GM18499 (cell line): ENCODE measurements around the gene TAPBP.
A peak's percentile ranks its signal among the peaks of the same experiment; 100 is the strongest.
"Not testable (repeated sequence)": the region's sequence is repeated elsewhere in the genome, so short reads cannot be mapped to it uniquely, and the experiment has no call there.

ENCODE experiments used
- ATAC-seq: cut with Tn5 transposase; IDR thresholded peaks from one replicate; pipeline ENCODE4 v1.9.1; 2021; ENCODE audit warnings: moderate number of reproducible peaks; ENCODE audit not compliant: insufficient read depth, unreplicated experiment

The TAPBP gene

GRCh38 chr6:33297956-33298772 is 15.7 kb downstream of the TAPBP start:
- ATAC-seq = no peak

DNA sequence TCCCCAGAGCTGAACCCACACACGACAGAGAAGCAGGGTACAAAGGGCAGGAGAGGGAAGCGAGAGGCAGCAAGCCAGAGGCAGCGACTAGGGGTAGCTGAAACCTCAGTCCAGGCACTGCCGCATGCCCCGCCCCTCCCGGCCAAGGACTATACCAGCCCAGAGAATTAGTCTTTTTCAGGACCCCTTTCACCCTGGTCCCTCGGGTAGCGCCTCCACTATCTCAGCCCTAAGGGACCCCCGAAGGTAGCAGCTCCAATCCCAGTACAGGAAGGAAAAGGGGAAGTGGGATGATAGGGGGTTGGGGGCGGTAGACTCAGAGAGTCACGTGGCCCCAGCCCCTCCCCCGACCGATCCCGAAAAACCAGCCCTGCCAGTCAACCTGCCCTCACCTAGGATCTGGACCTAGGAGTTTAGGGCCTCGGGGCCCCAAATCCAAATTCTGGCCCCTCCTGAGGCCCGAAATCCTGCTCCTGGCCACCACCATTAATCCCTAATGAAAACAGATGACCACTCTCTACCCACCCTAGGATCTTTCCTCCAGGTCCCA is 16.4 kb downstream of the TAPBP start:
- ATAC-seq = no peak

- ATAC-seq = no peak
Measured at GRCh38 chr6:33296797-33297405, 17.0 kb downstream of the TAPBP start.

DNA sequence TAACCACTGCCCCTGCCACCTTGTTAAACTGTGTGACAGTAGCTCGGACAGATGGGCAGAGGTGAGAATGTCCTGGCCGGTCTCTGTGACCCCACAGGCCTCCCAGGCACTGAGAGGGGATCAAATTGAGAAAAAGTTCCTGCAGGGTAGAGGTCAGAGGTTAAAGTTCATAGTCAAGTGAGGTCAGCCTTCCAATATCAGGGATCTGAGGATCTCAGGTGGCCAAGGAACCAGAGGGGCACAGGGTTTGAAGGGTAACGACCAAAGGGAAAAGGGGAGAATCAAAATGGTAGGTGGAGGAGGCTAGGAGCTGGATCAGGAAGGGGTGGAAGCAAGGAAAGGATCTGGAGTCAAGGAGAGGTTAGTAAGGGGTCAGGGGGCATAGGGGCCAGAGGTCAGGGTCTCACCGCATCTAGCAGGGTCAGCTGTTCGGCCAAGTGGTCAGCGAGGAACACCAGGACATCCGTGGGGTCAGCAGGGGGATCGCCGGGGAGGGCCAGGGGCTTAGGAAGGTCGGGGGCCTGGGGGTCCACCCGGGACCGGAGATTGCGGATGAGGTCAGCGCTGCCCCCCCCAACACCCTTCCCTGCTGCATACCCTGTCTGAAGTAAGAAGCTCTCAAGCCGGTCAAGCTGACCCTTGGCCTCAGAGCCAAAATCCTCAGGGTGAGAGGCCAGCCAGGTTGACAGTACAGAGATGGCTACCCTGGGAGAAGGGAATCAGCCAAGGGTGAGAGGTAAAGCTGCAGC is 18.1 kb downstream of the TAPBP start:
- no peak for ATAC-seq

GRCh38 chr6:33294086-33294823 is 19.6 kb downstream of the TAPBP start:
- no peak for ATAC-seq

GRCh38 chr6:33292996-33293682 is 20.7 kb downstream of the TAPBP start:
- no peak for ATAC-seq

- ATAC-seq = no peak
Measured at GRCh38 chr6:33290459-33290858, 23.4 kb downstream of the TAPBP start.

- ATAC-seq = no peak
Measured at GRCh38 chr6:33289784-33290315, 24.0 kb downstream of the TAPBP start.

- ATAC-seq = peak; percentile 68
Measured at GRCh38 chr6:33288921-33289783, 24.7 kb downstream of the TAPBP start, which contains the start of the genes PFDN6 and WDR46. PFDN6 (plus strand) TSS chr6:33289601; CDS start chr6:33289857, 256 bp downstream. WDR46 (minus strand) TSS chr6:33289239; CDS start chr6:33289170, 69 bp downstream.

GRCh38 chr6:33288141-33288920 is 25.5 kb downstream of the TAPBP start:
- no peak for ATAC-seq

DNA sequence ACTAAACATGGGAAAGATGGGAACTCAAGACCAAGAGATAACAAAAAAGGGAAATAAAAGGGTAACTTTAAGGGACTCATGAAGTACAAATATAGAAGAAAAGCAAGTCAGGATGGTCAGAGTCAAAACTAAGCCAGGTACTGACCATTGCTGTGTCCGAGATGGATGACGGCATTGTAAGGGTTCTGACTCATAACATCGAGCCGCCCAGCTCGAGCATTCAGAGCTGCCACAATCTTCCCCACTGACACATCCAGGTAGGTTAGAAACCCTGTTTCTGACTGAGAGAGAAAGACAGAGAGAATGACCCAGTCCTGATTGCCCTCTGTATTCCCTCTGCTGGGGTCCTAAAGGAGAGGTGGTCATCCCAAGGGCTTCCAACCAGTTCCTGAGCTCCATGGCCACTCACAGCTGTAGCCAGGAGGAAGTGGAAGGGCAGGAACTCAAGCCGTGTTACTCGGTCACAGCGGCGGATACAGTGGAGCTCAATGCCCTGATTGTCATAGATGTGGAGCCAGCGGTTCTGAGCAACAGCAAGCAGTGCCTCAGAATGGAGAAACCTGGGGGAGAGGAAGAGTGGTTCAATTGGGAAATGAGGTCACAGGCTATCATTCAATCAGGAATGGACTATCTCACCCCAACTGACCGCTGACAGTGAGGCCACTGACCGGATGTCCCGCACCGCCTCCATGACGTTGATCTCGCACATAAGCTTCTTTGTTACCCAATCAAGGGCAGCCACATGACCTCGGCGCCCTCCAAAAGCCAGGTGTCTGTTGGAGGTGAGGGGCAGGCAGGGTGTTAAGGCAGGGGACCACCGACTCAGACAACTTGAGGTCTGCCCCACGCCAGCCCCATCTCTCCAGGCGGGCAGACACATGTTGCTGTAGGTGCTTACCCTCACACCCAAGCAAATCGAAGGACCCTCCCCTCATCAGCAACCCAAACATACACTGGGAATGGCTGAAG is 26.6 kb downstream of the TAPBP start:
- ATAC-seq = no peak

- ATAC-seq = not testable (repeated sequence)
Measured at GRCh38 chr6:33285214-33285613, 28.7 kb downstream of the TAPBP start.

- no peak for ATAC-seq
Measured at GRCh38 chr6:33280539-33280938, 33.3 kb downstream of the TAPBP start.

- no peak for ATAC-seq
Measured at GRCh38 chr6:33279971-33280511, 33.8 kb downstream of the TAPBP start.

GRCh38 chr6:33279257-33279695 is 34.6 kb downstream of the TAPBP start:
- no peak for ATAC-seq

GRCh38 chr6:33278810-33279209 is 35.1 kb downstream of the TAPBP start:
- ATAC-seq = no peak
